Jurkat, Clone E6-1 (cell line): ENCODE data around the gene PHF10.

ENCODE experiments used
- DNase-seq: peaks from one replicate; pipeline ENCODE4 v3.0.0-alpha.2; 2011; ENCODE audit warnings: low read depth, low spot score
- H3K4me3 ChIP-seq: 2 replicates; pipeline ENCODE4 v1.5.1; 2011; ENCODE audit warnings: mild to moderate bottlenecking, low read length, control low read depth, moderate library complexity

PHF10 gene

GRCh38 chr6:169692516-169692915 is 31.8 kb downstream of the PHF10 start:
- no peak overlapping the region for H3K4me3 ChIP-seq
- DNase-seq, result no peak

- DNase-seq, result no peak
- no peak overlapping the region for H3K4me3 ChIP-seq
These were observed 33.0 kb downstream of the PHF10 start for GRCh38 chr6:169691260-169691659.

- DNase-seq, result no peak
- H3K4me3 ChIP-seq, result no peak overlapping the region
These were observed 35.0 kb downstream of the PHF10 start for GRCh38 chr6:169689287-169689686.

GRCh38 chr6:169685860-169686259 is 38.4 kb downstream of the PHF10 start:
- no peak for DNase-seq
- no peak overlapping the region for H3K4me3 ChIP-seq

- DNase-seq, result no peak
- H3K4me3 ChIP-seq, result no peak overlapping the region
These were observed 40.2 kb downstream of the PHF10 start for GRCh38 chr6:169684056-169684455.

- H3K4me3 ChIP-seq, result no peak overlapping the region
- DNase-seq, result no peak
These were observed 46.0 kb downstream of the PHF10 start for GRCh38 chr6:169678342-169678741.

GRCh38 chr6:169677096-169677495 is 47.2 kb downstream of the PHF10 start:
- no peak overlapping the region for H3K4me3 ChIP-seq
- DNase-seq, result no peak

- H3K4me3 ChIP-seq, result no peak overlapping the region
- DNase-seq, result no peak
These were observed 49.3 kb downstream of the PHF10 start for GRCh38 chr6:169675011-169675410.

GRCh38 chr6:169671563-169671962 is 52.7 kb downstream of the PHF10 start:
- H3K4me3 ChIP-seq, result no peak overlapping the region
- DNase-seq, result no peak

GRCh38 chr6:169669889-169670288 is 54.4 kb downstream of the PHF10 start:
- no peak overlapping the region for H3K4me3 ChIP-seq
- DNase-seq, result no peak

GRCh38 chr6:169669147-169669546 is 55.2 kb downstream of the PHF10 start:
- DNase-seq, result no peak
- H3K4me3 ChIP-seq, result no peak overlapping the region

- DNase-seq, result no peak
- H3K4me3 ChIP-seq, result no peak overlapping the region
These were observed 56.0 kb downstream of the PHF10 start for GRCh38 chr6:169668203-169668847.

GRCh38 chr6:169667716-169668115 is 56.6 kb downstream of the PHF10 start:
- no peak overlapping the region for H3K4me3 ChIP-seq
- no peak for DNase-seq

GRCh38 chr6:169666441-169666840 is 57.9 kb downstream of the PHF10 start:
- no peak for DNase-seq
- no peak overlapping the region for H3K4me3 ChIP-seq

- H3K4me3 ChIP-seq, result no peak overlapping the region
- DNase-seq, result no peak
These were observed 59.0 kb downstream of the PHF10 start for GRCh38 chr6:169665289-169665688.

GRCh38 chr6:169664227-169664626 is 60.1 kb downstream of the PHF10 start:
- no peak for DNase-seq
- no peak overlapping the region for H3K4me3 ChIP-seq

GRCh38 chr6:169663468-169663867 is 60.8 kb downstream of the PHF10 start:
- no peak overlapping the region for H3K4me3 ChIP-seq

GRCh38 chr6:169661391-169661756 is 62.9 kb downstream of the PHF10 start:
- no peak for DNase-seq
- H3K4me3 ChIP-seq, result no peak overlapping the region

More at GRCh38 chr6:169663468-169663867, 60.8 kb downstream of the PHF10 start:
- no peak for DNase-seq

GRCh38 chr6:169660751-169661390 is 63.4 kb downstream of the PHF10 start:
- no peak for DNase-seq
- no peak overlapping the region for H3K4me3 ChIP-seq

- H3K4me3 ChIP-seq, result no peak overlapping the region
- no peak for DNase-seq
These were observed 64.3 kb downstream of the PHF10 start for GRCh38 chr6:169659820-169660610.
